HepG2 (cell line): Measurements from ENCODE around the gene CKS1B. TPM values are rescaled to one million over a fixed set of nuclear protein-coding genes. Genes with fewer than 3 reads are reported as not detected.

Experiments
- ATAD3A ChIP-seq: sonication (generic); formaldehyde crosslinking; IDR thresholded peaks from 2 replicates; pipeline ENCODE4 v1.4.0; 2020; ENCODE audit warnings: missing genetic modification reagents
- GZF1 ChIP-seq: sonication (generic); formaldehyde crosslinking; IDR thresholded peaks from 2 replicates; pipeline ENCODE4 v1.5.1; 2020; ENCODE audit warnings: mild to moderate bottlenecking, missing genetic modification reagents
- MBNL3 ChIP-seq: fragments of 250-450 bp; sonication (Bioruptor Pico); conservative IDR thresholded peaks from 2 replicates; pipeline ENCODE4 v1.8.0; 2022; ENCODE audit warnings: mild to moderate bottlenecking, inconsistent platforms
- NFYB ChIP-seq: sonication (generic); formaldehyde crosslinking; IDR thresholded peaks from 2 replicates; pipeline ENCODE4 v1.4.0; 2020; ENCODE audit warnings: missing genetic modification reagents
- SRSF1 ChIP-seq: fragments of 200-400 bp; formaldehyde crosslinking; optimal IDR thresholded peaks from 2 replicates; pipeline ENCODE3; 2017; ENCODE audit warnings: mild to moderate bottlenecking, low read depth, low read length, moderate library complexity
- ZBTB7B ChIP-seq: sonication (generic); formaldehyde crosslinking; IDR thresholded peaks from 2 replicates; pipeline ENCODE4 v1.4.0; 2020; ENCODE audit warnings: missing genetic modification reagents
- ZNF446 ChIP-seq: sonication (generic); formaldehyde crosslinking; IDR thresholded peaks from 2 replicates; pipeline ENCODE4 v1.5.0; 2020; ENCODE audit warnings: mild to moderate bottlenecking, missing genetic modification reagents
- ZNF572 ChIP-seq: sonication (generic); formaldehyde crosslinking; IDR thresholded peaks from 2 replicates; pipeline ENCODE4 v1.5.1; 2020; ENCODE audit warnings: mild to moderate bottlenecking, missing genetic modification reagents
- ZNF589 ChIP-seq: sonication (generic); formaldehyde crosslinking; conservative IDR thresholded peaks from 2 replicates; pipeline ENCODE4 v1.8.0; 2022; ENCODE audit warnings: mild to moderate bottlenecking, moderate library complexity, missing genetic modification reagents
- ZNF598 ChIP-seq: sonication (generic); formaldehyde crosslinking; IDR thresholded peaks from 2 replicates; pipeline ENCODE4 v1.5.1; 2020; ENCODE audit warnings: mild to moderate bottlenecking, missing genetic modification reagents, borderline replicate concordance
- ZNF709 ChIP-seq: sonication (generic); formaldehyde crosslinking; IDR thresholded peaks from 2 replicates; pipeline ENCODE4 v1.5.0; 2020; ENCODE audit warnings: mild to moderate bottlenecking, missing genetic modification reagents
- polyA plus RNA-seq, 8 experiments: library from polyadenylated mRNA; depleted of rRNA in 3 of 8; stranded (reverse) in 7 of 8; unstranded in 1 of 8; fragments of >200 nt; fragmentation: Illumina TruSeq in 4 of 8; extraction: Trizol in 4 of 8; gene quantifications; 2 replicates each; pipeline versions ENCODE4 v1.2.1 to v1.2.3, GENCODE V29; 2011 to 2016; ENCODE audit warnings: low read depth in 4 of 8, missing spikeins in 1 of 8, mixed read lengths in 1 of 8; ENCODE audit not compliant: insufficient read depth in 1 of 8
- total RNA-seq, 5 experiments: library from RNA; depleted of rRNA; stranded (reverse); fragments of >200 nt; fragmentation: Illumina TruSeq; extraction: Trizol; gene quantifications; 2 replicates each; pipeline ENCODE4 v1.2.3, GENCODE V29; 2016; ENCODE audit warnings: low read depth in 1 of 5
- TF ChIP-seq, protein P1 (sequence below): sonication (generic); formaldehyde crosslinking; IDR thresholded peaks from 2 replicates; pipeline ENCODE4 v1.5.0; 2020; ENCODE audit warnings: mild to moderate bottlenecking, missing genetic modification reagents
- TF ChIP-seq, protein P2 (sequence below): sonication (generic); formaldehyde crosslinking; conservative IDR thresholded peaks from 2 replicates; pipeline ENCODE4 v1.5.0; 2020; ENCODE audit warnings: missing genetic modification reagents
- TF ChIP-seq, protein P3 (sequence below): sonication (generic); formaldehyde crosslinking; IDR thresholded peaks from 2 replicates; pipeline ENCODE4 v1.5.0; 2020; ENCODE audit warnings: mild to moderate bottlenecking, missing genetic modification reagents, borderline replicate concordance
- TF ChIP-seq, protein P4 (sequence below): IDR thresholded peaks from 2 replicates; pipeline ENCODE4 v1.6.1; 2016; ENCODE audit warnings: missing compliant biosample characterization, missing genetic modification reagents, borderline replicate concordance
- TF ChIP-seq, protein P5 (sequence below): sonication (generic); formaldehyde crosslinking; IDR thresholded peaks from 2 replicates; pipeline ENCODE4 v1.4.0; 2020; ENCODE audit warnings: mild to moderate bottlenecking, missing genetic modification reagents
- TF ChIP-seq, protein P6 (sequence below): sonication (generic); formaldehyde crosslinking; IDR thresholded peaks from 2 replicates; pipeline ENCODE4 v1.8.0; 2022; ENCODE audit warnings: missing genetic modification reagents, low read depth, mild to moderate bottlenecking, borderline replicate concordance
- TF ChIP-seq, protein P7 (sequence below): IDR thresholded peaks from 2 replicates; pipeline ENCODE4 v1.6.1; 2012; ENCODE audit warnings: inconsistent platforms

The CKS1B gene
- total and polyA plus RNA-seq, 2 of the 13 experiments (the other 11 are each of a cell fraction or from before 2014, with no cell fraction given), result 217 to 222 TPM

DNA sequence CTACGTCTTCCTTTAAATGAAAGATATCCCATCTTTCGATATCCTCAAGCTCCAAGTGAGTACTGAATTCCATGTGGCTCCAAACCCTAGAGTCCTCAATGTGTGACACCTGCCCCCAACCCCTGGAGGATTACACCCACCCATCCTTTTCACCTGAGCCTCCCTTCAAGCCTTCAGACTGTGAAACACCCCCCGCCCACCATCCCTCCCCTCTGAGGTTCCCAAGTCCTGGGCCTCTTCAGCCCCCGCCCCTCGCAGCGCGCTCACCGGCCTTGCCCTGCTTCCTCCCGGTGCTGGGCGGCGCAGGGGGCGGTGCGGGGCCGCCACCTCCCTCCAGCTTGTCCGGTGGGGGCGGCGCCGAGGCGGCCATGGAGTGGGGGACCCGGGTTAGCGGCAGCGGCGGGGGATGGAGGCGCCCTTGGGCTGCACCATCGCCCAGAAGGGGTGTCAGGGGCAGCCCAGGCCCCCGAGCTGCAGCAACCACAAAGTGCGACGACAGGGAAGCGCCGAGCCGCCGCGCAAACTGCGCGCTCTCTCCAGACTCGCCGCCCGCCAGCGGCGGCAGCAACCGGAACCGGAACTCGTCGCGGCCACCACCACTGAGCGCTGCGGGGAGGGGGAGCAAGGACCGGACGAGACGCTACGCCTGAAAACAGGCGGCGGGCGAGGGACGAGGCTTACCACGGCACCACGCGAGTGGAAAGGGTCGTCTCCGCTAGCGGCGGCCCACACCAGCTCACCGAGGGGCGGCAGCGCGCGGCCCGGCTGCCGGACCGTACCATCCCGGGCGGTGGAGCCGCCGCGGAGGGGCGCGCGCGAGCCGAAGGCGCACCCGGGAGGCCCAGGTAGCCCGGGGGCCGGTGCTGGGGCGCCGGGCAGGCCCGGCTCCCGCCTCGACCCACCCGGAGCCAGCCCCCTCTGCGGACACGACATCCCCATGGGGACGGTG lies 13.0 kb upstream of the CKS1B start, which contains the start of gene PYGO2 (continued):
- TF ChIP-seq NFYB (peak; percentile 35; the same call in 1 of the 2 replicates), ZNF446 (CRISPR knock-in tag) (no peak), MBNL3 (CRISPR knock-in tag) (no peak), ZNF598 (no peak), ZNF709 (CRISPR knock-in tag) (no peak; the same call in 1 of the 2 replicates), ZNF572 (CRISPR knock-in tag) (peak; percentile 80; the same call in 1 of the 2 replicates), SRSF1 (peak; percentile 68), GZF1 (CRISPR knock-in tag) (no peak), ZNF589 (CRISPR knock-in tag) (0 out of 2 replicates have a peak, but pooled peaks have one; percentile 28), ATAD3A (CRISPR knock-in tag) (no peak), ZBTB7B (peak; percentile 55)
- TF ChIP-seq, protein P1, sequence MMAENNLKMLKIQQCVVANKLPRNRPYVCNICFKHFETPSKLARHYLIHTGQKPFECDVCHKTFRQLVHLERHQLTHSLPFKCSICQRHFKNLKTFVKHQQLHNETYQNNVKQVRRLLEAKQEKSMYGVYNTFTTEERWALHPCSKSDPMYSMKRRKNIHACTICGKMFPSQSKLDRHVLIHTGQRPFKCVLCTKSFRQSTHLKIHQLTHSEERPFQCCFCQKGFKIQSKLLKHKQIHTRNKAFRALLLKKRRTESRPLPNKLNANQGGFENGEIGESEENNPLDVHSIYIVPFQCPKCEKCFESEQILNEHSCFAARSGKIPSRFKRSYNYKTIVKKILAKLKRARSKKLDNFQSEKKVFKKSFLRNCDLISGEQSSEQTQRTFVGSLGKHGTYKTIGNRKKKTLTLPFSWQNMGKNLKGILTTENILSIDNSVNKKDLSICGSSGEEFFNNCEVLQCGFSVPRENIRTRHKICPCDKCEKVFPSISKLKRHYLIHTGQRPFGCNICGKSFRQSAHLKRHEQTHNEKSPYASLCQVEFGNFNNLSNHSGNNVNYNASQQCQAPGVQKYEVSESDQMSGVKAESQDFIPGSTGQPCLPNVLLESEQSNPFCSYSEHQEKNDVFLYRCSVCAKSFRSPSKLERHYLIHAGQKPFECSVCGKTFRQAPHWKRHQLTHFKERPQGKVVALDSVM, result peak; percentile 45; the same call in 1 of the 2 replicates
- TF ChIP-seq, protein P2, sequence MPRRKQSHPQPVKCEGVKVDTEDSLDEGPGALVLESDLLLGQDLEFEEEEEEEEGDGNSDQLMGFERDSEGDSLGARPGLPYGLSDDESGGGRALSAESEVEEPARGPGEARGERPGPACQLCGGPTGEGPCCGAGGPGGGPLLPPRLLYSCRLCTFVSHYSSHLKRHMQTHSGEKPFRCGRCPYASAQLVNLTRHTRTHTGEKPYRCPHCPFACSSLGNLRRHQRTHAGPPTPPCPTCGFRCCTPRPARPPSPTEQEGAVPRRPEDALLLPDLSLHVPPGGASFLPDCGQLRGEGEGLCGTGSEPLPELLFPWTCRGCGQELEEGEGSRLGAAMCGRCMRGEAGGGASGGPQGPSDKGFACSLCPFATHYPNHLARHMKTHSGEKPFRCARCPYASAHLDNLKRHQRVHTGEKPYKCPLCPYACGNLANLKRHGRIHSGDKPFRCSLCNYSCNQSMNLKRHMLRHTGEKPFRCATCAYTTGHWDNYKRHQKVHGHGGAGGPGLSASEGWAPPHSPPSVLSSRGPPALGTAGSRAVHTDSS (CRISPR knock-in tag), result 0 out of 2 replicates have a peak, but pooled peaks have one; percentile 87
- TF ChIP-seq, protein P3, sequence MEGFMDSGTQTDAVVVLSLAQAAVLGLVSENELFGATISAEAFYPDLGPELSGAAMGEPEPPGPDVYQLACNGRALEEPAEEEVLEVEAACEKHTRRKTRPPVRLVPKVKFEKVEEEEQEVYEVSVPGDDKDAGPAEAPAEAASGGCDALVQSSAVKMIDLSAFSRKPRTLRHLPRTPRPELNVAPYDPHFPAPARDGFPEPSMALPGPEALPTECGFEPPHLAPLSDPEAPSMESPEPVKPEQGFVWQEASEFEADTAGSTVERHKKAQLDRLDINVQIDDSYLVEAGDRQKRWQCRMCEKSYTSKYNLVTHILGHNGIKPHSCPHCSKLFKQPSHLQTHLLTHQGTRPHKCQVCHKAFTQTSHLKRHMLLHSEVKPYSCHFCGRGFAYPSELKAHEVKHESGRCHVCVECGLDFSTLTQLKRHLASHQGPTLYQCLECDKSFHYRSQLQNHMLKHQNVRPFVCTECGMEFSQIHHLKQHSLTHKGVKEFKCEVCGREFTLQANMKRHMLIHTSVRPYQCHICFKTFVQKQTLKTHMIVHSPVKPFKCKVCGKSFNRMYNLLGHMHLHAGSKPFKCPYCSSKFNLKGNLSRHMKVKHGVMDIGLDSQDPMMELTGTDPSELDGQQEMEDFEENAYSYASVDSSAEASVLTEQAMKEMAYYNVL (CRISPR knock-in tag), result 0 out of 2 replicates have a peak, but pooled peaks have one; percentile 58
- TF ChIP-seq, protein P4, sequence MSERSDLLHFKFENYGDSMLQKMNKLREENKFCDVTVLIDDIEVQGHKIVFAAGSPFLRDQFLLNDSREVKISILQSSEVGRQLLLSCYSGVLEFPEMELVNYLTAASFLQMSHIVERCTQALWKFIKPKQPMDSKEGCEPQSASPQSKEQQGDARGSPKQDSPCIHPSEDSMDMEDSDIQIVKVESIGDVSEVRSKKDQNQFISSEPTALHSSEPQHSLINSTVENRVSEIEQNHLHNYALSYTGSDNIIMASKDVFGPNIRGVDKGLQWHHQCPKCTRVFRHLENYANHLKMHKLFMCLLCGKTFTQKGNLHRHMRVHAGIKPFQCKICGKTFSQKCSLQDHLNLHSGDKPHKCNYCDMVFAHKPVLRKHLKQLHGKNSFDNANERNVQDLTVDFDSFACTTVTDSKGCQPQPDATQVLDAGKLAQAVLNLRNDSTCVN, result no peak
- TF ChIP-seq, protein P5, sequence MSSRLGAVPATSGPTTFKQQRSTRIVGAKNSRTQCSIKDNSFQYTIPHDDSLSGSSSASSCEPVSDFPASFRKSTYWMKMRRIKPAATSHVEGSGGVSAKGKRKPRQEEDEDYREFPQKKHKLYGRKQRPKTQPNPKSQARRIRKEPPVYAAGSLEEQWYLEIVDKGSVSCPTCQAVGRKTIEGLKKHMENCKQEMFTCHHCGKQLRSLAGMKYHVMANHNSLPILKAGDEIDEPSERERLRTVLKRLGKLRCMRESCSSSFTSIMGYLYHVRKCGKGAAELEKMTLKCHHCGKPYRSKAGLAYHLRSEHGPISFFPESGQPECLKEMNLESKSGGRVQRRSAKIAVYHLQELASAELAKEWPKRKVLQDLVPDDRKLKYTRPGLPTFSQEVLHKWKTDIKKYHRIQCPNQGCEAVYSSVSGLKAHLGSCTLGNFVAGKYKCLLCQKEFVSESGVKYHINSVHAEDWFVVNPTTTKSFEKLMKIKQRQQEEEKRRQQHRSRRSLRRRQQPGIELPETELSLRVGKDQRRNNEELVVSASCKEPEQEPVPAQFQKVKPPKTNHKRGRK (CRISPR knock-in tag), result no peak
- TF ChIP-seq, protein P6, sequence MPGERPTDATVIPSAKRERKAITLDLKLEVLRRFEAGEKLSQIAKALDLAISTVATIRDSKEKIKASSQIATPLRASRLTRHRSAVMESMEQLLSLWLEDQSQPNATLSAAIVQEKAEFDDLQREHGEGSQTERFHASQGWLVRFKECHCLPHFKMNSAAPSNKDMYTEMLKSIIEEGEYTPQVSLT, result no peak; the same call in 1 of the 2 replicates
- TF ChIP-seq, protein P7, sequence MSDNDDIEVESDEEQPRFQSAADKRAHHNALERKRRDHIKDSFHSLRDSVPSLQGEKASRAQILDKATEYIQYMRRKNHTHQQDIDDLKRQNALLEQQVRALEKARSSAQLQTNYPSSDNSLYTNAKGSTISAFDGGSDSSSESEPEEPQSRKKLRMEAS, result no peak; the same call in none of the 2 replicates
